ENCODE data around the gene EXOC3L4.
"Not testable (repeated sequence)": the region's sequence is repeated elsewhere in the genome, so short reads cannot be mapped to it uniquely, and the experiment has no call there.

EXOC3L4 gene

DNA sequence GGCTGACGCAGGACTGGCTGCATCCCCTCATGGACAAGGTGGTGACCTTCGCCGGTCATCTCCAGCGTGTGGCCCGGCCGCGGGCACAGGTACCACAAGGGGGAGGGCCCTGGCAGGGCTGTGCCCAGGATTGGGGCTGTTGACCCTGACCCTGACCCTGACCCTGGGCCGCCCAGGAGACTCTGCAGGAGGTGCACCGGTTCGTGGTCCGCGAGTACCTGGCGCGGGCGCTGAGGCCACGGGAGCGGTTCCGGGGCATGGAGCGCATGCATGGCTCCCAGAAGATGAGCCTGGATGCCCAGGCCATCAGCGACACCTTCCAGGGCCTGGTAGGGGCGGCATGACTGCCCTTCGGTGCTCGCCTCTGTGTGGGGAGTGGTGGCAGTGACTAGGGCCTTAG, 12.9 kb downstream of the EXOC3L4 start:
- DNase-seq = no peak

GRCh38 chr14:103107941-103108748, 13.6 kb downstream of the EXOC3L4 start:
- no peak for DNase-seq

DNA sequence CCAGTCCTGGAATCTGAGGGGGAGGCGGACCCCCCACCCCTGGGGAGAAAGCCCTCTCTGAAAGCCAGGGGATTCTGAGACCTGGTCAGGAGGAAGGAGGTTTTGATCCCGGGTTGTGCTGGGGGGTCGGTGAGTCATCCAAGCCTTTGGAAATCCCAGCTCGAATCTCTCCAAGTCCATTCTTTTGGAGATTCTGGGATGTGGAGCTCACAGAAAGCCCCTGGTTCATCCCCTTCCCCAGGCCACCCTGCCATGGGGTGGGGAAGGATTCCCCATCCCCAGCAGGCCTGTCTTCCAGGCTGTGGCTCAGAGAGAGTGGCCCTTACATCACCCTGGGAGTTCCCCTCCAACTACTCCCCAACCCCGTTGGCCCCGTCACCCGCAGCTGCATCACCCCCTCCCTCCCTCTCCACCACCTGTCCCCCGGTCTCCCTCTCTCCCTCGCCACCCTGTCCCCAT, 14.3 kb downstream of the EXOC3L4 start:
- no peak for DNase-seq

DNA sequence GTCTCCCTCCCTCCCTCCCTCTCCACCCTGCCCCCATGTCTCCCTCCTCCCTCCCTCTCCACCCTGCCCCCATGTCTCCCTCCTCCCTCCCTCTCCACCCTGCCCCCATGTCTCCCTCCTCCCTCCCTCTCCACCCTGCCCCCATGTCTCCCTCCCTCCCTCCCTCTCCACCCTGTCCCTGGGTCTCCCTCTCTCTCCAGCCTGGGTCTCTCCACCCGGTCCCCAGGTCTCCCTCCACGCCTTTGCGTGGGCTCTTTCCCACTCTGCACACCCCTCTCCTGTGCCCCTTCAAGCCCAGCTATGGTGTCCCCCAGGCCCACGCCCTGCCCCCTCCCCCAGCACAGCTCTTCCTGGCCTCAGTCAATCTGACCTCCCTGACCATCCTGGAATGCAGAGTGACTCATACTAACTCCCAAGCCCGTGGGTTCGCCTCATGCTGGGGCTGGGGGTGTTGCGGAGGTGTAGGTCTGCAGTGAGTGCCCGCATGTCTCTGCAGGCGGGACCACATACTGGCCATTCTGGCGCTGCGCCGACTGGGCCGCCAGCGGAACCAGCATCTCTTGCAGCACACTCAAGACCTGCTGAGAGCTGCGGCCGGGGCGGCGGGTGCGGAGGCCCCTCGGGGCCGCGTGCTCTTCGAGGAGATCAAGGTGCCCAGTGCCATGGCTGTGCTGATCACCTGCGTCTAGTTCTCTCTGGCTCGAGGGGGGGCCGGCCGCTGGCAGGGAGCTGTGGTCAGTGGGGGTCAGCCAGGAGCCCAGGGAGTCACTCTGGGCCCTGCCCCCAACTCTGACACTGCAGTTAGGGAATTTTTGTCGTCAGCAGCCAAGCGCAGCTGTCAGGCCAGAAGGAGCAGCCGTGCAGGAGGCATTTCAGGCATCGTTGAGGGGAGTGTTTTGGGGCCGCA, 15.3 kb downstream of the EXOC3L4 start:
- no peak for DNase-seq

GRCh38 chr14:103110681-103111231, 16.2 kb downstream of the EXOC3L4 start:
- peak in 2 of 14 donors; percentile 29 to 55 for DNase-seq

DNA sequence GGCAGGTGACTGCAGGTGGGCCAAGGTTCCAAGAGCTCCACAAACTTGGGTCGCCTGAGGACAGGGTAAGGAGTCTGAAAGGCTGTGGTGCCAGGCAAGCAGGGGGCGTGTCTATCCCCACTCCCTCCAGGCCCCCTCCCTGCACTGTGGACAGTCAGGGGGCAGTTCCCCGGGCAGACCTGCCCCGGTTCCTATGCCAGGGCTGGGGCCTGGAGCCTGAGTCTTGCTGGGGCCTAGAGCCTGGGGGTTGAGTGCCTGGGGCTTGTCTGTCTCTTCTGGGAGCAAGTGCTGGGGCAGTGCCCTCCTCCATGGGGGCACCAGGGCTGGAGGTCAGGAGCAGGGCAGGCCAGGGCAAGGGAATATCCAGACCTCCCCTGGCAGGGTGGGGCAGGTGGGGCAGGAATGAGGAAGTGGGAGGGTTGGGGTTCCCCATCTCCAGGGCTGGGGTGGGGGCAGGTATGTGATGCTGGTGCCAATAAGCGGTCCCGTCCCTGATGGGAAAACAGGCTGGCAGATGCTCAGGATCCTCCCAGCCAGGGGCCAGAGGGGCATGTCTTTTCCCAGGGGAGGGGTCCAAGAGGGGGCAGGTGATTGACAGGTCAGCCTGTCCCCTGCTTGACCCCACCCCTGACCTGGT, 16.8 kb downstream of the EXOC3L4 start:
- DNase-seq = no peak

- no peak for DNase-seq
These were observed 18.1 kb downstream of the EXOC3L4 start for GRCh38 chr14:103112400-103113243.

- DNase-seq = no peak
These were observed 18.8 kb downstream of the EXOC3L4 start for GRCh38 chr14:103113303-103113702.

DNA sequence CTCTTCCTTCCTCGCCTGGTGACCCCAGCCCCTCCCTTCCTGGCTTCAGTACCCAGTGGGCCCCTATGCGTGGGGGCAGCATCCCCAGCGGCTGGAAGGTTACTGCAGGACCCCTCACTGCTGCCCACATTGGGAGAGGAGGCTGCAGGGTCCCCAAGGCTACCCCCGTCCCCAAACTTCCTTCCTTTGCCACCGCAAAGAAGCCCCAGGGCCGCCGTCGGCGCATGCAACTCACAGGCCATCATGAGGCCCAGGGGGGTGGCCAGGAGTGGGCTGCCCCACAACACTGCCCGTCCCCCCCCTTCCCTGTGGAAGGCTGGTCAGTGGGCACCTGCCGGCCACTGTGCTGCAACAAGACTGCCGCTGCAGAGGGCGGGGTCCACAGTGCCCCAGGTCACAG, 19.2 kb downstream of the EXOC3L4 start:
- no peak for DNase-seq

GRCh38 chr14:103115086-103115679, 20.7 kb downstream of the EXOC3L4 start:
- DNase-seq = not testable (repeated sequence)

DNA sequence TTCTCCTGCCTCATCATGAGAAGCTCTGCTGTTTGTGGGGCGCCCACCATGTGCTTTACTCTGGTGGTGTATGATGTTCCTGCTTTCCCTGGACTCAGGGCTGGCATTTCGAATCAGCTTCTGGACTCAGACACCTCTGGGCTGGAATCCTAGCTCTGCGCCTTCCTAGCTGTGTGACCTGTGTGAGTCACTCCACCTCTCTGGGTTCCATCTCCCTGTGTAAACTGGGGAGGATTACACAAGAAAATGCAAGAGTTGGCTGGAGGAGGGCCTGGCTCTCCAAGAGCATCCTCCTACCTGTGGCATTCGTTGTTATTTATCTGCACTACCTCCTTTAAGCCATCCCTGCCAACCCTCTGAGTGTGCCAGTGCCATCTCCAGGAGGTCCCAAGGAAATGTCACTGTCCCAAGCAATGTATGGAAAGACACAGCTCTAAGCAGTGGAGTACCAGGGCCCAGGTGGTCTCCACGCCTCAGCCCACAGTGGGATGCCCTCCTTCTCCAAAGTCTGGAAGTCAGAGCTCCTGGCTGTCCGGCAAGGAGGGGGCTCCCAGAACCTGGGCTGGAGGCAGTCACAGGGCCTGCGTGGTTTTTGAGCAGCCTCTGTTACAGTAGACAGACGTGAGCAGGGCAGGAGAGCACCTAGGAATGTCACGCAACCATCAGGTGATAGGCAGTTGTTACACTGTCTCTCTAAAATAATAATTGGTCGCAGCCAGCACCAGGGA, 21.5 kb downstream of the EXOC3L4 start:
- DNase-seq = no peak

DNA sequence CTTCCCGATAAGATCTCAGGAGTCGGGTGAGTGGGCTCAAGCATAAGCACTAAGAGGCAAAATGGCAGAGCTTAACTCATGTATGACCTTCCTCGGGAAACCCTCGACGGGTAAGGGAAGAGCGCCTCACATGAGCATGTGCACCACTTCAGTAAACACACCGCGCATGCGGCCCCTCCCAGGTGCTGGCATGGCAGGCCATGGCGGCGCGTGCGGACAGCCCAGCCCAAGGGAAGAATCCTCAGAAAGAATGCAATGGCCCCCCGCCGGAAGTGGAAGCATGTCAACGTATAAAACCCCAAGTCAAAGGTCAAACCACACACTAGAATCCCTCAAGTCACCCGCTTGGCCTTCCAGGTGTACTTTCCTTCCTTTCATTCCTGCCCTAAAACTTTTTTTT, 22.1 kb downstream of the EXOC3L4 start:
- DNase-seq = no peak

DNA sequence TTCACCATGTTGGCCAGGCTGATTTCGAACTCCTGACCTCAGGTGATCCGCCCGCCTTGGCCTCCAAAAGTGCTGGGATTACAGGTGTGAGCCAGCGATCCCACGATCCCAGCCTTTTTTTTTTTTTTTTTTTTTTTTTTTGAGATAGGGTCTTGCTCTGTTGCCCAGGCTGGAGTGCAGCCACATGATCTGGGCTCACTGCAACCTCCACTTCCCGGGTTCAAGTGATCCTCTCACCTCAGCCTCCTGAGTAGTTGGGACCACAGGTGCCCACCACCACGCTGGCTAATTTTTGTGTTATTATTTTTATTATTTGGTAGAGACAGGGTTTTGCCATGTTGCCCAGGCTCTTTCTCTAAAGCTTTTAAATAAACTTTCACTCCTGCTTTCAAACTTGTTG, 23.0 kb downstream of the EXOC3L4 start:
- DNase-seq = not testable (repeated sequence)

GRCh38 chr14:103118018-103118662, 23.6 kb downstream of the EXOC3L4 start:
- DNase-seq = peak in 2 of 14 donors; percentile 27 to 63

- peak in 7 of 14 donors; percentile 22 to 52 (median 46) for DNase-seq
These were observed 24.3 kb downstream of the EXOC3L4 start for GRCh38 chr14:103118663-103119404.

GRCh38 chr14:103119527-103119926, 25.0 kb downstream of the EXOC3L4 start:
- DNase-seq = not testable (repeated sequence)

GRCh38 chr14:103121121-103121845, 26.8 kb downstream of the EXOC3L4 start:
- peak in 5 of 14 donors; percentile 28 to 83 (median 38) for DNase-seq

Data from C1 segment of cervical spinal cord (tissue), 14 donors.